ENCODE data around the gene USP32. TPM values are rescaled to one million over a fixed set of nuclear protein-coding genes. Genes with fewer than 3 reads are reported as not detected.

Gene USP32
- total and polyA plus RNA-seq, 7 donors: 19.5 to 64.9 (median 38.6) TPM

DNA sequence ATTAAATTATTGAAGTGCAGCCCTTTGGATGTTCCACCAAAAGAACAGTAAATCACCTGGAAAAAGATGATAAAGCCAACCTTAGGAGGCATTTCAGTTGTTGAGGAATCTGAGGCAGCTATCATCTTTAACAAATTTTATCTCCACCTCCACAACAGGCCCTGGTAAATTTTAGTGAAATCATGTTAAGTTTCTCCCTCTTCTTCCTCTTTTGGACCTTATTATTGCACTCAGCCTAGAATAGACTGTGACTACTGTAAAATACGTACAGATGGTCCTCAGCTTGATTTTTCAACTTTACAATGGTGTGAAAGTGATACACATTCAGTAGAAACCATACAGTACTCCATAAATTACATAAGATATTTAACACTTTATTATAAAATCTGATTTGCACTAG, 90.3 kb downstream of the USP32 start:
- intact Hi-C loops (cut with DNase I): no loop called here
- WGBS, 3 donors: 89 to 94% (median 93%) methylated on average over 1 of the region's 1 CpG
- peaks cover 10% of the 10 kb centered on the region for H3K4me1 ChIP-seq
- H3K9me3 ChIP-seq: no peaks in the 10 kb centered on the region
- TF ChIP-seq, protein P1, sequence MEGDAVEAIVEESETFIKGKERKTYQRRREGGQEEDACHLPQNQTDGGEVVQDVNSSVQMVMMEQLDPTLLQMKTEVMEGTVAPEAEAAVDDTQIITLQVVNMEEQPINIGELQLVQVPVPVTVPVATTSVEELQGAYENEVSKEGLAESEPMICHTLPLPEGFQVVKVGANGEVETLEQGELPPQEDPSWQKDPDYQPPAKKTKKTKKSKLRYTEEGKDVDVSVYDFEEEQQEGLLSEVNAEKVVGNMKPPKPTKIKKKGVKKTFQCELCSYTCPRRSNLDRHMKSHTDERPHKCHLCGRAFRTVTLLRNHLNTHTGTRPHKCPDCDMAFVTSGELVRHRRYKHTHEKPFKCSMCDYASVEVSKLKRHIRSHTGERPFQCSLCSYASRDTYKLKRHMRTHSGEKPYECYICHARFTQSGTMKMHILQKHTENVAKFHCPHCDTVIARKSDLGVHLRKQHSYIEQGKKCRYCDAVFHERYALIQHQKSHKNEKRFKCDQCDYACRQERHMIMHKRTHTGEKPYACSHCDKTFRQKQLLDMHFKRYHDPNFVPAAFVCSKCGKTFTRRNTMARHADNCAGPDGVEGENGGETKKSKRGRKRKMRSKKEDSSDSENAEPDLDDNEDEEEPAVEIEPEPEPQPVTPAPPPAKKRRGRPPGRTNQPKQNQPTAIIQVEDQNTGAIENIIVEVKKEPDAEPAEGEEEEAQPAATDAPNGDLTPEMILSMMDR (IDR thresholded peaks at IDR 0.05): no peak
- no peak overlapping the region for H3K4me3 ChIP-seq
- ATAC-seq (no peak), DNase-seq (no peak)
- H3K27ac ChIP-seq: no peak overlapping the region
- peaks cover 0 to 7% of the 10 kb centered on the region in 2 donors for H3K36me3 ChIP-seq (ENCODE audit: insufficient read depth in 1 of 2, low read depth in 1 of 2)
- no peaks in the 10 kb centered on the region for H3K27me3 ChIP-seq (ENCODE audit: insufficient read depth in 3 of 3, low read length in 2 of 3)

DNA sequence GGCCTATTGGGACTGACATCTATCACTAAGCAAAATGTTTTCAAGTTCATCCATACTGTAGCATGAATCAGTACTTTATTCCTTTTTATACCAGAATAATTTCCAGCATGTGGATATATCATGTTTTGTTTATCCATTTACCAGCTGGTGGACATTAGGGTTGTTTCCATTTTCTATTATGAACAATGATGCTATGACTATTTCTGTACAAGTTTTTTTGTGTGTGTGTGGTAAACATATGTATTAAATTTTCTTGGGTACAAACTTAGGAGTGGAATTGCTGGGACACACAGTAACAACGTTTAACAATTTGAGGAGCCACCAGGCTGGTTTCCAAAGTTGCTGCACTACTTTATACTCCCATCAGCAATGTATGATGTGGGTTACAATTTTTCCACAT, 91.0 kb downstream of the USP32 start:
- Histone ChIP-seq H3K9me3 (no peaks in the 10 kb centered on the region), H3K27ac (no peak overlapping the region), H3K4me3 (no peak overlapping the region), H3K27me3 (ENCODE audit: insufficient read depth in 3 of 3, low read length in 2 of 3) (no peaks in the 10 kb centered on the region), H3K4me1 (peaks cover 10% of the 10 kb centered on the region), H3K36me3 (ENCODE audit: insufficient read depth in 1 of 2, low read depth in 1 of 2) (peaks cover 0 to 7% of the 10 kb centered on the region in 2 donors)
- ATAC-seq: no peak
- TF ChIP-seq, protein P1 (IDR thresholded peaks at IDR 0.05): no peak
- intact Hi-C loops (cut with DNase I): no loop called here
- whole genome bisulfite sequencing, 3 donors: 31 to 52% (median 45%) methylated on average over 1 of the region's 1 CpG
- no peak for DNase-seq

DNA sequence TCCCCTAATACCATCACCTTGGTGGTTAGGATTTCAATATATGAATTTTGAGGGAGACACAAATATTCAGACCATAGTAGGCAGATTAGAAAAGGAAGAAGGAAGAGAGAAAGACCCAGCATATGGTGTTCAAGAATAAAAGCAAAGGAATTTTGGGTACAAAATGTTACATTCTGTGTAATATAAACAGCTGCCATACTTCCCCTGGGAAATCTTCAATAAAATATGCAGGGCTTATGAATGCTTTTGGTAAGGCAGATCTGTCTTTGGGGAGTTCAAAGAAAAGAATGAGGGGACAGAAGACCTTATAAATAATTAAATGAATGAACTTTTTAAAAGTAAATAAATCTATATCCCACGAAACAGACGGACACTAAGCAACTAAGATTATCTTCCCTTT, 91.9 kb downstream of the USP32 start:
- H3K4me1 ChIP-seq: peaks cover 7% of the 10 kb centered on the region
- H3K9me3 ChIP-seq: no peaks in the 10 kb centered on the region
- no peak overlapping the region for H3K27ac ChIP-seq
- H3K4me3 ChIP-seq: no peak overlapping the region
- DNase-seq (no peak), ATAC-seq (no peak)
- TF ChIP-seq, protein P1 (IDR thresholded peaks at IDR 0.05): no peak
- no peaks in the 10 kb centered on the region for H3K27me3 ChIP-seq (ENCODE audit: insufficient read depth in 3 of 3, low read length in 2 of 3)
- 77 to 83% (median 77%) methylated on average over 2 of the region's 2 CpGs for WGBS, 3 donors
- H3K36me3 ChIP-seq (ENCODE audit: insufficient read depth in 1 of 2, low read depth in 1 of 2): peaks cover 0 to 7% of the 10 kb centered on the region in 2 donors
- intact Hi-C loops (cut with DNase I): no loop called here

DNA sequence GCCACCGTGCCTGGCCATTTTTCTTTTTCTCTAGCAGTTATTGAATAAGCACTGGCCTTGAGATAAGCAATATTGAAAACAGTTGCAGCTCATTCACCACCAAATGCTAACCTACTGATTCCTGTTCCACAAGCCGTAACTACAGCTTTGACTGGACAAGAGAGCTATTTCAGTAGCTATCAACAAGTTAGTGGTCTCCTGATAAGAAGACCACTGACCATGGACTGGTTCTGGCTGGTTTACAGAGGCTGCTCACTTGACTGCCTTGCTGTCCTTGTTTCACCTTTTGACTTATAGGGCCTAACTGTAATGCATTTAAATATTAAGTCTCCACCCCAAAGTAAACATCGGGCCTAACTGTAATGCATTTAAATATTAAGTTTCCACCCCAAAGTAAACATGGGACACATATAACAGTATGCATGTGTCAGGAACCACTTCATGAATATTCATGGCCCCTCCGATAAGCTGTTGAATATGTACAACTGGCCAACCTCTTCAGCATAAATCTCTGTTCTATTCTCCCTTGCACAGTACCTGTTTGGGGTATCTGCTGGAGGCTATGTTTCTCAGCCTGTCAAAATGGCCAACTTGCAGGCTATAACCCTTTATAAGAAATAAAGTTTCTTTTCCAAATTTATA, 94.1 kb downstream of the USP32 start:
- H3K4me1 ChIP-seq: no peaks in the 10 kb centered on the region
- H3K36me3 ChIP-seq (ENCODE audit: insufficient read depth in 1 of 2, low read depth in 1 of 2): peaks cover 2 to 20% of the 10 kb centered on the region in 2 donors
- 96 to 97% (median 97%) methylated on average over 4 of the region's 4 CpGs for WGBS, 3 donors
- H3K27me3 ChIP-seq (ENCODE audit: insufficient read depth in 3 of 3, low read length in 2 of 3): no peaks in the 10 kb centered on the region
- TF ChIP-seq, protein P1 (IDR thresholded peaks at IDR 0.05): no peak
- DNase-seq: no peak
- no peak for ATAC-seq
- H3K4me3 ChIP-seq: no peak overlapping the region
- H3K9me3 ChIP-seq: no peaks in the 10 kb centered on the region
- intact Hi-C loops (cut with DNase I): no loop called here
- no peak overlapping the region for H3K27ac ChIP-seq

DNA sequence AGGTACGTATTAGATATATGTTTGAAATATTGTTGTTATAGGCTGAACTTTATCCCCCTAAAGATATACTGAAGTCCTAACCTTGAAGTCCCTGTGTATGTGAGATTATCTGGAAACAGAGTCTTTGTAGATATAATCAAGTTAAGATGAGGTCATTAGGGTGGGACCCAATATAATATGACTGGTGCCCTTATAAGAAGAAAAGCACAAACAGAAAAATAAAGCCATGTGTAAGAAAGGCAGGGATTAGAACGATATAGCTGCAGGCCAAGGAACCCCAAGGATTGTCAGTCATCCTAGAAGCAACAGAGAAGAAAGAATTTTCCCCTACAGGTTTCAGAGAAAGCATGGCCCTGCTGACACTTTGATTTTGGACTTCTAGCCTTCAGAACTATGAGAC, 95.8 kb downstream of the USP32 start:
- Histone ChIP-seq H3K9me3 (no peaks in the 10 kb centered on the region), H3K4me3 (no peak overlapping the region), H3K27me3 (ENCODE audit: insufficient read depth in 3 of 3, low read length in 2 of 3) (no peaks in the 10 kb centered on the region), H3K36me3 (ENCODE audit: insufficient read depth in 1 of 2, low read depth in 1 of 2) (peaks cover 6 to 20% of the 10 kb centered on the region in 2 donors), H3K4me1 (no peaks in the 10 kb centered on the region), H3K27ac (no peak overlapping the region)
- 92 to 98% (median 94%) methylated on average over 2 of the region's 2 CpGs for WGBS, 3 donors
- intact Hi-C loops (cut with DNase I): no loop called here
- ATAC-seq: no peak
- DNase-seq: no peak
- TF ChIP-seq, protein P1 (IDR thresholded peaks at IDR 0.05): no peak
